K562 (cell line): Measurements from ENCODE around the gene SLC25A5. TPM values are rescaled to one million over a fixed set of nuclear protein-coding genes. Genes with fewer than 3 reads are reported as not detected.
A peak's percentile ranks its signal among the peaks of the same experiment; 100 is the strongest.

ENCODE experiments used
- ETS1 ChIP-seq: conservative IDR thresholded peaks from 2 replicates; pipeline ENCODE4 v1.6.1; 2011; ENCODE audit warnings: low read depth, mild to moderate bottlenecking, low read length; ENCODE audit not compliant: control insufficient read depth
- GTF2B ChIP-seq: IDR thresholded peaks from 2 replicates; pipeline ENCODE4 v1.6.1; 2011; ENCODE audit not compliant: insufficient read length; ENCODE audit errors: extremely low read depth
- GTF2E2 ChIP-seq: fragments of 200-800 bp; sonication (Bioruptor generic); IDR thresholded peaks from 2 replicates; pipeline ENCODE4 v1.6.1; 2016; ENCODE audit warnings: missing genetic modification characterization, missing compliant biosample characterization
- HBP1 ChIP-seq: fragments of 450-650 bp; formaldehyde crosslinking; IDR thresholded peaks from 2 replicates; pipeline ENCODE4 v1.4.0; 2022; ENCODE audit warnings: missing genetic modification characterization
- HDGF ChIP-seq: fragments of 450-650 bp; IDR thresholded peaks from 2 replicates; pipeline ENCODE4 v1.6.1; 2016
- HMGN3 ChIP-seq: IDR thresholded peaks from 2 replicates; pipeline ENCODE4 v1.6.1; 2011; ENCODE audit warnings: borderline replicate concordance, low read depth, mild to moderate bottlenecking, mixed read lengths, low read length; ENCODE audit not compliant: insufficient read length; ENCODE audit errors: extremely low read depth
- KDM1A ChIP-seq, 2 experiments: fragments of 450-650 bp; IDR thresholded peaks; 2 replicates each; pipeline ENCODE4 v1.6.1; 2016; ENCODE audit warnings: mild to moderate bottlenecking in 2 of 2
- NFE2L1 ChIP-seq: fragments of 450-650 bp; IDR thresholded peaks from 2 replicates; pipeline ENCODE4 v1.6.1; 2016; ENCODE audit warnings: missing genetic modification characterization, low read depth, mild to moderate bottlenecking, missing compliant biosample characterization, moderate library complexity, borderline replicate concordance
- POLR3G ChIP-seq: IDR thresholded peaks from 2 replicates; pipeline ENCODE4 v1.6.1; 2011; ENCODE audit not compliant: insufficient read length, insufficient replicate concordance; ENCODE audit errors: extremely low read depth
- RBFOX2 ChIP-seq: fragments of 200-400 bp; formaldehyde crosslinking; IDR thresholded peaks from 2 replicates; pipeline ENCODE4 v1.6.1; 2017; ENCODE audit warnings: low read depth, mild to moderate bottlenecking, low read length, moderate library complexity
- SFPQ ChIP-seq: fragments of 200-400 bp; formaldehyde crosslinking; IDR thresholded peaks from 2 replicates; pipeline ENCODE4 v1.6.1; 2017; ENCODE audit warnings: mild to moderate bottlenecking, low read depth, low read length, moderate library complexity
- SIN3A ChIP-seq, 2 experiments: fragments of 150-350 bp in 1 of 2; IDR thresholded peaks; 2 replicates each; pipeline ENCODE4 v1.6.1; 2011 to 2016; ENCODE audit warnings: borderline replicate concordance in 2 of 2, low read depth in 2 of 2, low read length in 2 of 2, mild to moderate bottlenecking in 2 of 2, moderate library complexity in 2 of 2; ENCODE audit not compliant: control insufficient read depth in 1 of 2
- SOX6 ChIP-seq: fragments of 450-650 bp; IDR thresholded peaks from 2 replicates; pipeline ENCODE4 v1.6.1; 2014; ENCODE audit warnings: mild to moderate bottlenecking
- STAT6 ChIP-seq: sonication (generic); formaldehyde crosslinking; IDR thresholded peaks from 2 replicates; pipeline ENCODE4 v1.8.1; 2023; ENCODE audit warnings: mild to moderate bottlenecking, missing genetic modification reagents
- TAF1 ChIP-seq: IDR thresholded peaks from 2 replicates; pipeline ENCODE4 v1.6.1; 2011; ENCODE audit warnings: mild to moderate bottlenecking, low read length, moderate library complexity; ENCODE audit not compliant: insufficient read depth, control insufficient read depth, severe bottlenecking; ENCODE audit errors: extremely low read depth
- TCF3 ChIP-seq: sonication (generic); formaldehyde crosslinking; IDR thresholded peaks from 2 replicates; pipeline ENCODE4 v1.4.0; 2020; ENCODE audit warnings: mild to moderate bottlenecking, missing genetic modification reagents
- ZNF143 ChIP-seq: sonication (generic); formaldehyde crosslinking; IDR thresholded peaks from 2 replicates; pipeline ENCODE4 v1.9.0; 2022; ENCODE audit warnings: mild to moderate bottlenecking, missing genetic modification reagents
- ZNF384 ChIP-seq: IDR thresholded peaks from 2 replicates; pipeline ENCODE4 v1.6.1; 2012; ENCODE audit warnings: low read depth, low read length, improper control_type of control experiment
- ZNF668 ChIP-seq: fragments of 250-450 bp; sonication (Bioruptor Pico); IDR thresholded peaks from 2 replicates; pipeline ENCODE4 v1.8.0; 2022; ENCODE audit warnings: mild to moderate bottlenecking, inconsistent platforms
- polyA plus RNA-seq, 8 experiments: library from polyadenylated mRNA; depleted of rRNA in 4 of 8; stranded (reverse) in 5 of 8; unstranded in 3 of 8; fragments of >200 nt; fragmentation: Nextera tagmentation in 2 of 8; fragmentation: Illumina TruSeq in 1 of 8; extraction: Ambion mirVana in 2 of 8; extraction: Trizol in 1 of 8; gene quantifications; 2 replicates each; pipeline versions ENCODE4 v1.2.1 to v1.2.3, GENCODE V29; 2011 to 2014; ENCODE audit warnings: inconsistent platforms in 1 of 8, missing spikeins in 1 of 8
- total RNA-seq, 7 experiments: library from RNA; depleted of rRNA in 6 of 7; stranded (reverse); fragments of >200 nt in 6 of 7; fragmentation: Illumina TruSeq in 2 of 7; extraction: Trizol in 2 of 7; gene quantifications; 2 replicates each; pipeline versions ENCODE4 v1.2.1 to v1.2.3, GENCODE V29; 2011 to 2021; ENCODE audit warnings: low replicate concordance in 1 of 7

The SLC25A5 gene
- total and polyA plus RNA-seq, 9 of the 15 experiments (the other 6 are each of a cell fraction or from before 2014, with no cell fraction given) = 470 to 5,247 (median 596) TPM

GRCh38 chrX:119467842-119468550 is at the start of gene SLC25A5 (continued):
- TF ChIP-seq ETS1 (0 out of 2 replicates have a peak, but pooled peaks have one; percentile 27), STAT6 (CRISPR knock-in tag) (no peak), HDGF (no peak), HMGN3 (peak; percentile 61), TAF1 (peak; percentile 85), POLR3G (no peak), ZNF143 (CRISPR knock-in tag) (no peak), RBFOX2 (no peak), ZNF668 (CRISPR knock-in tag) (no peak), KDM1A (IDR thresholded peaks at IDR 0.05) (no peak), SFPQ (no peak), GTF2E2 (tag) (no peak; the same call in 1 of the 2 replicates), SOX6 (0 out of 2 replicates have a peak, but pooled peaks have one; percentile 18), TCF3 (peak; percentile 34; the same call in 1 of the 2 replicates), HBP1 (CRISPR knock-in tag) (no peak), NFE2L1 (tag) (no peak), GTF2B (no peak), ZNF384 (no peak), SIN3A (IDR thresholded peaks at IDR 0.05; ENCODE audit: borderline replicate concordance in 2 of 2, control insufficient read depth in 1 of 2, low read depth in 2 of 2, low read length in 2 of 2) (no peak)
